HL-60 (cell line): ENCODE data around the gene IGHMBP2.

Experiments used
- CTCF ChIP-seq: IDR thresholded peaks from one replicate; pipeline ENCODE4 v1.5.1; 2011; ENCODE audit warnings: low read length, control low read depth, inconsistent platforms; ENCODE audit not compliant: insufficient read depth
- GABPA ChIP-seq: IDR thresholded peaks from 2 replicates; pipeline ENCODE4 v1.6.1; 2012; ENCODE audit warnings: low read depth

- no peak for TF ChIP-seq CTCF
- TF ChIP-seq GABPA: no peak
Observed at GRCh38 chr11:68938088-68938487, 34.4 kb downstream of the IGHMBP2 start.
